Heart left ventricle (tissue), 13 donors: ENCODE measurements around the gene ATPAF2.

Source experiments
- CTCF ChIP-seq, 12 donors: fragments of 200-600 bp; sonication (generic) in 4 of 12; IDR thresholded peaks; one replicate each; pipeline versions ENCODE4 v1.5.0 to v1.8.0; 2018 to 2022; ENCODE audit warnings: antibody characterized with exemption in 12 of 12, mild to moderate bottlenecking in 5 of 12
- POLR2A ChIP-seq, 2 donors: fragments of 450-650 bp; IDR thresholded peaks; one replicate each; pipeline ENCODE4 v1.6.1; 2017; ENCODE audit warnings: antibody characterized with exemption in 2 of 2, mild to moderate bottlenecking in 2 of 2, moderate library complexity in 2 of 2
- donor health status: ischemic (EF 13 %, LVEDD 7.1; RV severe dilation, severe dysfunction).
- donor health status: DM: no; HTN: yes; CAD: no.
- donor health status: DM: no; HTN: no; CAD: no.
- donor health status: ischemic (EF 25% LVEDD 6.9; RV normal size, moderate dysfunction).
- donor health status: ischemic (EF 25% LVEDD 5.7; RV mildly dilated, moderate dysfunction).
- donor health status: ischemic (EF 35%, LVEDD 5.7; RV mildly dilated, moderate dysfunction).
- donor health status: nonischemic (EF 11% LVEDD 7.7; RV severe dilation, severe dysfunction).
- donor health status: DM: yes; HTN: yes; CAD: no.
- donor health status: PGD.
- donor health status: ischemic (EF 29% LVEDD 5.4; RV normal size, mild dysfunction).
- donor health status: nonischemic (EF 23%, LVEDD 6.1; RV moderate dilation, normal function).

- TF ChIP-seq CTCF (IDR thresholded peaks at IDR 0.05) (no peak), POLR2A (IDR thresholded peaks at IDR 0.05) (no peak)
These were observed 30.3 kb downstream of the ATPAF2 start for GRCh38 chr17:18008496-18009268.
